HepG2 (cell line): ENCODE measurements around the gene ZNF212. TPM values are rescaled to one million over a fixed set of nuclear protein-coding genes. Genes with fewer than 3 reads are reported as not detected.

Experiments used
- ATAC-seq: fragments of 200-7000 bp; cut with Tn5 transposase; 3 replicates; pipeline ENCODE4 v1.9.1; 2020; ENCODE audit warnings: mild to moderate bottlenecking, moderate library complexity
- BruUV-seq: library from RNA; stranded (reverse); fragments of 400-500 nt; replicated peaks from 2 replicates; lab custom pipeline; 2021; lab: Mats Ljungman, UMichigan
- CTCF ChIA-PET: fragments of 300-600 bp; formaldehyde crosslinking; extraction: SDS; loops from one replicate; lab custom pipeline; 2021; ENCODE audit warnings: low total read pairs, inconsistent platforms, low intra/inter-chr PET ratio; lab: Yijun Ruan, JAX
- POLR2A ChIA-PET: fragments of 350-600 bp; sonication (Branson Sonifier 250); formaldehyde crosslinking; loops from one replicate; lab custom pipeline; 2020; ENCODE audit warnings: antibody characterized with exemption, inconsistent platforms; lab: Yijun Ruan, JAX
- DNase-seq: peaks from one replicate; pipeline ENCODE4 v3.0.0-alpha.2; 2015; ENCODE audit warnings: low spot score
- FAIRE-seq: peaks from 3 replicates; lab custom pipeline; 2011; peaks lifted over from hg19 to GRCh38; lab: Jason Lieb, UNC
- H2AFZ ChIP-seq: one replicate; pipeline ENCODE4 v1.6.1; 2011; ENCODE audit warnings: low read length, inconsistent platforms
- H3K27ac ChIP-seq: fragments of 300-600 bp; 3 replicates; pipeline ENCODE4 v1.8.0; 2011; ENCODE audit warnings: mixed run types, mild to moderate bottlenecking, mixed read lengths, low read length, inconsistent platforms; ENCODE audit not compliant: insufficient read depth; ENCODE audit errors: extremely low read length
- H3K27me3 ChIP-seq, 2 experiments: fragments of 200-600 bp in 1 of 2; 2 replicates in 1 of 2; 3 replicates in 1 of 2; pipeline versions ENCODE4 v1.6.0 to v1.8.0; 2011; ENCODE audit warnings: low read length in 2 of 2, mild to moderate bottlenecking in 2 of 2, moderate library complexity in 2 of 2, inconsistent platforms in 1 of 2; ENCODE audit not compliant: insufficient read depth in 2 of 2, control insufficient read depth in 1 of 2
- H3K36me3 ChIP-seq, 2 experiments: fragments of 200-600 bp in 1 of 2; replicated peaks in 1 of 2; 2 replicates in 1 of 2; 3 replicates in 1 of 2; pipeline versions ENCODE4 v1.5.1 to v1.8.0; 2011; ENCODE audit warnings: low read length in 2 of 2, inconsistent platforms in 1 of 2; ENCODE audit not compliant: insufficient read depth in 2 of 2, control insufficient read depth in 1 of 2
- H3K4me1 ChIP-seq: 2 replicates; pipeline ENCODE4 v1.5.1; 2012; ENCODE audit warnings: low read length, inconsistent platforms; ENCODE audit not compliant: insufficient read depth
- H3K4me2 ChIP-seq: 2 replicates; pipeline ENCODE4 v1.6.0; 2011; ENCODE audit warnings: low read depth, low read length, inconsistent platforms
- H3K4me3 ChIP-seq, 3 experiments: fragments of 200-600 bp in 1 of 3; sonication (generic), shearing (Covaris generic) in 1 of 3; replicated peaks in 1 of 3; 2 replicates each; pipeline ENCODE4 v1.5.1; 2011 to 2016; ENCODE audit warnings: low read length in 3 of 3, inconsistent platforms in 2 of 3, low read depth in 2 of 3, mild to moderate bottlenecking in 2 of 3, control low read depth in 1 of 3, mixed read lengths in 1 of 3; ENCODE audit not compliant: insufficient read depth in 1 of 3
- H3K79me2 ChIP-seq: one replicate; pipeline ENCODE4 v1.6.1; 2011; ENCODE audit warnings: low read length, inconsistent platforms; ENCODE audit not compliant: insufficient read depth
- H3K9ac ChIP-seq: 2 replicates; pipeline ENCODE4 v1.6.0; 2011; ENCODE audit warnings: mild to moderate bottlenecking, low read depth, low read length, inconsistent platforms; ENCODE audit not compliant: insufficient read depth
- H3K9me3 ChIP-seq: 2 replicates; pipeline ENCODE4 v1.5.1; 2012; ENCODE audit warnings: mild to moderate bottlenecking, low read length
- H4K20me1 ChIP-seq: 2 replicates; pipeline ENCODE4 v1.6.0; 2011; ENCODE audit warnings: inconsistent platforms, mild to moderate bottlenecking, low read length, moderate library complexity; ENCODE audit not compliant: insufficient read depth
- FOXM1 ChIP-seq: sonication (generic); formaldehyde crosslinking; IDR thresholded peaks from 2 replicates; pipeline ENCODE4 v1.5.0; 2020; ENCODE audit warnings: missing genetic modification reagents
- HNRNPH1 ChIP-seq: fragments of 200-400 bp; formaldehyde crosslinking; optimal IDR thresholded peaks from 2 replicates; pipeline ENCODE3; 2017; ENCODE audit warnings: mild to moderate bottlenecking, low read depth, low read length
- KLF11 ChIP-seq: IDR thresholded peaks from 2 replicates; pipeline ENCODE4 v1.6.1; 2016; ENCODE audit warnings: missing compliant biosample characterization
- RARA ChIP-seq: IDR thresholded peaks from 2 replicates; pipeline ENCODE4 v1.6.1; 2016; ENCODE audit warnings: missing genetic modification reagents, missing compliant biosample characterization
- TFDP2 ChIP-seq: sonication (generic); formaldehyde crosslinking; IDR thresholded peaks from 2 replicates; pipeline ENCODE4 v1.4.0; 2020; ENCODE audit warnings: missing genetic modification reagents
- ZNF234 ChIP-seq: sonication (generic); formaldehyde crosslinking; conservative IDR thresholded peaks from 2 replicates; pipeline ENCODE4 v1.5.1; 2020; ENCODE audit warnings: mild to moderate bottlenecking, missing genetic modification reagents
- ZNF30 ChIP-seq: sonication (generic); formaldehyde crosslinking; IDR thresholded peaks from 2 replicates; pipeline ENCODE4 v1.5.0; 2020; ENCODE audit warnings: mild to moderate bottlenecking, missing genetic modification reagents
- ZNF430 ChIP-seq: sonication (generic); formaldehyde crosslinking; IDR thresholded peaks from 2 replicates; pipeline ENCODE4 v1.9.0; 2021; ENCODE audit warnings: mild to moderate bottlenecking, missing genetic modification reagents
- ZNF674 ChIP-seq: sonication (generic); formaldehyde crosslinking; IDR thresholded peaks from 2 replicates; pipeline ENCODE4 v1.5.0; 2020; ENCODE audit warnings: low read depth, mild to moderate bottlenecking, missing genetic modification reagents
- ZNF724P ChIP-seq: sonication (generic); formaldehyde crosslinking; IDR thresholded peaks from 2 replicates; pipeline ENCODE4 v1.8.0; 2022; ENCODE audit warnings: missing genetic modification reagents, borderline replicate concordance
- WGBS: methylation state at CpG from one replicate; pipeline ENCODE4 v1.1.6; 2017; ENCODE audit warnings: low lambda C conversion rate; 5-methylcytosine and 5-hydroxymethylcytosine counted together
- in situ Hi-C: cut with HindIII; loops from 2 replicates; pipeline ENCODE4 v1.10.0; 2017; ENCODE audit warnings: low pct_unique_long_range_greater_than_20kb; ENCODE audit not compliant: extremely low pct_ligation_motif_present
- intact Hi-C: fragments of 100-400 bp; cut with micrococcal nuclease; formaldehyde crosslinking; loops from one replicate; pipeline ENCODE4 v1.10.0; 2022; ENCODE audit not compliant: unreplicated experiment
- polyA plus RNA-seq, 8 experiments: library from polyadenylated mRNA; depleted of rRNA in 3 of 8; stranded (reverse) in 7 of 8; unstranded in 1 of 8; fragments of >200 nt; fragmentation: Illumina TruSeq in 4 of 8; extraction: Trizol in 4 of 8; gene quantifications; 2 replicates each; pipeline versions ENCODE4 v1.2.1 to v1.2.3, GENCODE V29; 2011 to 2016; ENCODE audit warnings: low read depth in 4 of 8, missing spikeins in 1 of 8, mixed read lengths in 1 of 8; ENCODE audit not compliant: insufficient read depth in 1 of 8
- total RNA-seq, 5 experiments: library from RNA; depleted of rRNA; stranded (reverse); fragments of >200 nt; fragmentation: Illumina TruSeq; extraction: Trizol; gene quantifications; 2 replicates each; pipeline ENCODE4 v1.2.3, GENCODE V29; 2016; ENCODE audit warnings: low read depth in 1 of 5
- TF ChIP-seq, protein P1 (sequence below): sonication (generic); formaldehyde crosslinking; IDR thresholded peaks from 2 replicates; pipeline ENCODE4 v1.4.0; 2020; ENCODE audit warnings: missing genetic modification reagents
- TF ChIP-seq, protein P2 (sequence below): sonication (generic); formaldehyde crosslinking; IDR thresholded peaks from 2 replicates; pipeline ENCODE4 v1.4.0; 2020; ENCODE audit warnings: mild to moderate bottlenecking, missing genetic modification reagents
- TF ChIP-seq, protein P3 (sequence below): sonication (generic); formaldehyde crosslinking; IDR thresholded peaks from 2 replicates; pipeline ENCODE4 v1.4.0; 2020; ENCODE audit warnings: mild to moderate bottlenecking, missing genetic modification reagents
- TF ChIP-seq, protein P4 (sequence below): sonication (generic); formaldehyde crosslinking; IDR thresholded peaks from 2 replicates; pipeline ENCODE4 v1.9.0; 2021; ENCODE audit warnings: mild to moderate bottlenecking, missing genetic modification reagents

The ZNF212 gene
- total and polyA plus RNA-seq, 2 of the 13 experiments (the other 11 are each of a cell fraction or from before 2014, with no cell fraction given): 2.6 to 3.8 TPM

DNA sequence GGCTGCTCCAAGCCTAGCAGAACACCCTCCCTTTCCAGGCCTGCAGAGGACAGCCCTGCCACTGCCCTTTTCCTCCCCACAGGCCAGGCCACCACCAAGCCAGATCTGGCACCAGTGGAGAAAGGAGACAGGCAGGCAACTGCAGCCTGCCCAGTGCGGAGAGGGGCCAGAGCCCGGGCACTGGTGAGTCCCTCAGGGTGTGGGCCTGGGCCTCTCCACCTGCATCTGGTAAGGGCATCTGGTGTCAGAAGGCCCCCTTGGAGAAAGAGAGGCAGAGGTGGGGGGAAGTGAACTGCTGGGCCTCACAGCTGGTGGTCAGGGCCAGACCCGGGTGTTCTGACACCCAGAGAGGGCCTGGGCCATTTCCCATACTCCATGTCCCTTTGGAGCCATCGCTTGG is 50.4 kb downstream of the ZNF212 start:
- no peaks in the 10 kb centered on the region for H3K4me1 ChIP-seq
- no peaks in the 10 kb centered on the region for H4K20me1 ChIP-seq
- ChIA-PET CTCF (no interaction called here), POLR2A (no interaction called here)
- in situ Hi-C loops (no loop called here), intact Hi-C loops (no loop called here)
- FAIRE-seq: no peak
- no peaks in the 10 kb centered on the region for H3K27me3 ChIP-seq
- no peak overlapping the region for H3K9ac ChIP-seq
- TF ChIP-seq KLF11 (CRISPR knock-in tag) (no peak), FOXM1 (CRISPR knock-in tag) (no peak), TFDP2 (CRISPR knock-in tag) (no peak), HNRNPH1 (no peak), ZNF674 (no peak), RARA (CRISPR knock-in tag) (no peak), ZNF234 (CRISPR knock-in tag) (no peak), ZNF430 (CRISPR knock-in tag) (no peak), ZNF30 (CRISPR knock-in tag) (no peak), ZNF724P (no peak)
- TF ChIP-seq, protein P1, sequence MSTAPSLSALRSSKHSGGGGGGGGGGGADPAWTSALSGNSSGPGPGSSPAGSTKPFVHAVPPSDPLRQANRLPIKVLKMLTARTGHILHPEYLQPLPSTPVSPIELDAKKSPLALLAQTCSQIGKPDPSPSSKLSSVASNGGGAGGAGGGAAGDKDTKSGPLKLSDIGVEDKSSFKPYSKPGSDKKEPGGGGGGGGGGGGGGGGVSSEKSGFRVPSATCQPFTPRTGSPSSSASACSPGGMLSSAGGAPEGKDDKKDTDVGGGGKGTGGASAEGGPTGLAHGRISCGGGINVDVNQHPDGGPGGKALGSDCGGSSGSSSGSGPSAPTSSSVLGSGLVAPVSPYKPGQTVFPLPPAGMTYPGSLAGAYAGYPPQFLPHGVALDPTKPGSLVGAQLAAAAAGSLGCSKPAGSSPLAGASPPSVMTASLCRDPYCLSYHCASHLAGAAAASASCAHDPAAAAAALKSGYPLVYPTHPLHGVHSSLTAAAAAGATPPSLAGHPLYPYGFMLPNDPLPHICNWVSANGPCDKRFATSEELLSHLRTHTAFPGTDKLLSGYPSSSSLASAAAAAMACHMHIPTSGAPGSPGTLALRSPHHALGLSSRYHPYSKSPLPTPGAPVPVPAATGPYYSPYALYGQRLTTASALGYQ: no peak
- TF ChIP-seq, protein P2, sequence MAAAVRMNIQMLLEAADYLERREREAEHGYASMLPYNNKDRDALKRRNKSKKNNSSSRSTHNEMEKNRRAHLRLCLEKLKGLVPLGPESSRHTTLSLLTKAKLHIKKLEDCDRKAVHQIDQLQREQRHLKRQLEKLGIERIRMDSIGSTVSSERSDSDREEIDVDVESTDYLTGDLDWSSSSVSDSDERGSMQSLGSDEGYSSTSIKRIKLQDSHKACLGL (CRISPR knock-in tag): no peak
- TF ChIP-seq, protein P3, sequence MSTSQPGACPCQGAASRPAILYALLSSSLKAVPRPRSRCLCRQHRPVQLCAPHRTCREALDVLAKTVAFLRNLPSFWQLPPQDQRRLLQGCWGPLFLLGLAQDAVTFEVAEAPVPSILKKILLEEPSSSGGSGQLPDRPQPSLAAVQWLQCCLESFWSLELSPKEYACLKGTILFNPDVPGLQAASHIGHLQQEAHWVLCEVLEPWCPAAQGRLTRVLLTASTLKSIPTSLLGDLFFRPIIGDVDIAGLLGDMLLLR: no peak
- TF ChIP-seq, protein P4, sequence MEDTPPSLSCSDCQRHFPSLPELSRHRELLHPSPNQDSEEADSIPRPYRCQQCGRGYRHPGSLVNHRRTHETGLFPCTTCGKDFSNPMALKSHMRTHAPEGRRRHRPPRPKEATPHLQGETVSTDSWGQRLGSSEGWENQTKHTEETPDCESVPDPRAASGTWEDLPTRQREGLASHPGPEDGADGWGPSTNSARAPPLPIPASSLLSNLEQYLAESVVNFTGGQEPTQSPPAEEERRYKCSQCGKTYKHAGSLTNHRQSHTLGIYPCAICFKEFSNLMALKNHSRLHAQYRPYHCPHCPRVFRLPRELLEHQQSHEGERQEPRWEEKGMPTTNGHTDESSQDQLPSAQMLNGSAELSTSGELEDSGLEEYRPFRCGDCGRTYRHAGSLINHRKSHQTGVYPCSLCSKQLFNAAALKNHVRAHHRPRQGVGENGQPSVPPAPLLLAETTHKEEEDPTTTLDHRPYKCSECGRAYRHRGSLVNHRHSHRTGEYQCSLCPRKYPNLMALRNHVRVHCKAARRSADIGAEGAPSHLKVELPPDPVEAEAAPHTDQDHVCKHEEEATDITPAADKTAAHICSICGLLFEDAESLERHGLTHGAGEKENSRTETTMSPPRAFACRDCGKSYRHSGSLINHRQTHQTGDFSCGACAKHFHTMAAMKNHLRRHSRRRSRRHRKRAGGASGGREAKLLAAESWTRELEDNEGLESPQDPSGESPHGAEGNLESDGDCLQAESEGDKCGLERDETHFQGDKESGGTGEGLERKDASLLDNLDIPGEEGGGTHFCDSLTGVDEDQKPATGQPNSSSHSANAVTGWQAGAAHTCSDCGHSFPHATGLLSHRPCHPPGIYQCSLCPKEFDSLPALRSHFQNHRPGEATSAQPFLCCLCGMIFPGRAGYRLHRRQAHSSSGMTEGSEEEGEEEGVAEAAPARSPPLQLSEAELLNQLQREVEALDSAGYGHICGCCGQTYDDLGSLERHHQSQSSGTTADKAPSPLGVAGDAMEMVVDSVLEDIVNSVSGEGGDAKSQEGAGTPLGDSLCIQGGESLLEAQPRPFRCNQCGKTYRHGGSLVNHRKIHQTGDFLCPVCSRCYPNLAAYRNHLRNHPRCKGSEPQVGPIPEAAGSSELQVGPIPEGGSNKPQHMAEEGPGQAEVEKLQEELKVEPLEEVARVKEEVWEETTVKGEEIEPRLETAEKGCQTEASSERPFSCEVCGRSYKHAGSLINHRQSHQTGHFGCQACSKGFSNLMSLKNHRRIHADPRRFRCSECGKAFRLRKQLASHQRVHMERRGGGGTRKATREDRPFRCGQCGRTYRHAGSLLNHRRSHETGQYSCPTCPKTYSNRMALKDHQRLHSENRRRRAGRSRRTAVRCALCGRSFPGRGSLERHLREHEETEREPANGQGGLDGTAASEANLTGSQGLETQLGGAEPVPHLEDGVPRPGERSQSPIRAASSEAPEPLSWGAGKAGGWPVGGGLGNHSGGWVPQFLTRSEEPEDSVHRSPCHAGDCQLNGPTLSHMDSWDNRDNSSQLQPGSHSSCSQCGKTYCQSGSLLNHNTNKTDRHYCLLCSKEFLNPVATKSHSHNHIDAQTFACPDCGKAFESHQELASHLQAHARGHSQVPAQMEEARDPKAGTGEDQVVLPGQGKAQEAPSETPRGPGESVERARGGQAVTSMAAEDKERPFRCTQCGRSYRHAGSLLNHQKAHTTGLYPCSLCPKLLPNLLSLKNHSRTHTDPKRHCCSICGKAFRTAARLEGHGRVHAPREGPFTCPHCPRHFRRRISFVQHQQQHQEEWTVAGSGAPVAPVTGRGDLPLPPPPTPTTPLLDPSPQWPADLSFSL (CRISPR knock-in tag): no peak
- TF ChIP-seq, all 625 proteins: peak for 0
- no peak overlapping the region for H2AFZ ChIP-seq
- H3K79me2 ChIP-seq: no peaks in the 10 kb centered on the region
- H3K4me2 ChIP-seq: no peak overlapping the region
- WGBS: 100% methylated on average over 2 of the region's 4 CpGs
- DNase-seq: no peak
- BruUV-seq: no TSS peak
- H3K36me3 ChIP-seq: peaks cover 2 to 3% of the 10 kb centered on the region in 2 experiments; a peak in 3 of 5 replicates
- no peak overlapping the region for H3K27ac ChIP-seq
- no peak overlapping the region for H3K4me3 ChIP-seq
- ATAC-seq: no peak
- H3K9me3 ChIP-seq: no peaks in the 10 kb centered on the region
